ENCODE measurements around the gene BCL7A.

DNA sequence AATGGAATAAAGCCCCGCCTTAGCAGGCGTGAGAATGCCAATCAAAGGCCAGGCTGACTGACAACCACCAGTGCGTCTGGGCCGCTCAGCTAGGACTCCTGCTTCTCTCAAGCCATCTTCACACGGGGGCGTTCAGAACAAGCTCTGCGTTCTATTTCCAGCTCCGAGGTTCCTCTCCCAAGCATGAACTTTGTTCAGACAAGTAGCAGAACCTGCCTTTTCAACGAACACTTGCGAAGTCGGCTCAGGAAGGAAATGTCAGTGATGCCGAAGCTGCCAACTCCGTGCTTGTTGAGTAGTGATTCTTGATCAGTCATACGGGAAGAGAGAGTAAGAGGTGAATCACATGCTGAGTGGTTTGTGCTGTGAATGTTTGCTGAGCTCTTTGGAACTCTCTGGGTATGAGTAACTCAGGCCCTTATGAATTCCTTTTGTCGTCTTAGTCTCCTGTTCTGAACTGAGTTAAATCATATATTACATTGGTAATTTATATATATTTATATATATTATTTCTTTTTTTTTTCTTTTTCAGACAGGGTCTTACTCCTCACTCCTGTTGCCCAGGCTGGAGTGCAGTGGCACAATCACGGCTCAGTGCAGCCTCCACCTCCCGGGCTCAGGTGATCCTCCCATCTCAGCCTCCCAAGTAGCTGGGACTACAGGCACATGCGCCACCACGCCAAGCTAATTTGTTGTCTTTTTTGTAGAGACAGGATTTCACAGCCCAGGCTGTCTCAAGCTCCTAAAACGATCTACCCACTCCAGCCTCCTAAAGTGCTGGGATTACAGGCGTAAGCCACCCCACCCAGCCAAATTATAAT lies 29.4 kb upstream of the BCL7A start:
- TF ChIP-seq CTCF (IDR thresholded peaks at IDR 0.05; ENCODE audit: poor library complexity, severe bottlenecking) (no peak), EZH2 (IDR thresholded peaks at IDR 0.05; ENCODE audit: borderline replicate concordance, insufficient read depth, low read length, poor library complexity, severe bottlenecking) (no peak), TAF1 (IDR thresholded peaks at IDR 0.05; ENCODE audit: low read depth) (no peak), REST (IDR thresholded peaks at IDR 0.05; ENCODE audit: borderline replicate concordance) (no peak), SMC3 (conservative IDR thresholded peaks at IDR 0.05; ENCODE audit: poor library complexity) (no peak)
